RPMI8226 (cell line): Measurements from ENCODE around the gene PDE7B.

Source experiments
- DNase-seq: peaks from one replicate; pipeline ENCODE4 v3.0.0-alpha.2; 2015

PDE7B gene

GRCh38 chr6:136036071-136036380, 184.5 kb downstream of the PDE7B start:
- no peak for DNase-seq

- DNase-seq, result no peak
Measured at GRCh38 chr6:136036601-136037000, 185.1 kb downstream of the PDE7B start.

- DNase-seq, result no peak
Measured at GRCh38 chr6:136037242-136037875, 185.9 kb downstream of the PDE7B start.

- no peak for DNase-seq
Measured at GRCh38 chr6:136037876-136038460, 186.5 kb downstream of the PDE7B start.

- DNase-seq, result no peak
Measured at GRCh38 chr6:136038531-136038930, 187.0 kb downstream of the PDE7B start.

GRCh38 chr6:136039185-136039584, 187.7 kb downstream of the PDE7B start:
- DNase-seq, result no peak

- no peak for DNase-seq
Measured at GRCh38 chr6:136050475-136050874, 199.0 kb downstream of the PDE7B start.

GRCh38 chr6:136051140-136051775, 199.8 kb downstream of the PDE7B start:
- no peak for DNase-seq

GRCh38 chr6:136052031-136052430, 200.5 kb downstream of the PDE7B start:
- no peak for DNase-seq

- DNase-seq, result no peak
Measured at GRCh38 chr6:136058852-136059251, 207.4 kb downstream of the PDE7B start.

- DNase-seq, result no peak
Measured at GRCh38 chr6:136059308-136059707, 207.8 kb downstream of the PDE7B start.

GRCh38 chr6:136060052-136060451, 208.6 kb downstream of the PDE7B start:
- DNase-seq, result no peak

GRCh38 chr6:136060759-136061158, 209.3 kb downstream of the PDE7B start:
- DNase-seq, result no peak

- DNase-seq, result no peak
Measured at GRCh38 chr6:136061701-136062100, 210.2 kb downstream of the PDE7B start.

- DNase-seq, result no peak
Measured at GRCh38 chr6:136063096-136063495, 211.6 kb downstream of the PDE7B start.

- DNase-seq, result no peak
Measured at GRCh38 chr6:136066005-136066404, 214.5 kb downstream of the PDE7B start.

GRCh38 chr6:136067731-136068341, 216.3 kb downstream of the PDE7B start:
- DNase-seq, result no peak

- no peak for DNase-seq
Measured at GRCh38 chr6:136069119-136069518, 217.6 kb downstream of the PDE7B start.

GRCh38 chr6:136070815-136071214, 219.3 kb downstream of the PDE7B start:
- DNase-seq, result no peak

- DNase-seq, result no peak
Measured at GRCh38 chr6:136072691-136073090, 221.2 kb downstream of the PDE7B start.

GRCh38 chr6:136073216-136073615, 221.7 kb downstream of the PDE7B start:
- DNase-seq, result no peak

- DNase-seq, result no peak
Measured at GRCh38 chr6:136076496-136076895, 225.0 kb downstream of the PDE7B start.

GRCh38 chr6:136077834-136078576, 226.5 kb downstream of the PDE7B start:
- no peak for DNase-seq
